Ramos (cell line): ENCODE results near the gene DUSP6.

ENCODE experiments used
- in situ Hi-C: fragments of 300-500 bp; cut with MboI; formaldehyde crosslinking; loops from one replicate; pipeline ENCODE4 v1.14.3; 2022; ENCODE audit warnings: low sequenced_read_pairs; ENCODE audit not compliant: unreplicated experiment

DUSP6 gene

GRCh38 chr12:89306827-89307473, 45.4 kb downstream of the DUSP6 start:
- in situ Hi-C loops, result no loop called here

GRCh38 chr12:89305373-89305772, 46.9 kb downstream of the DUSP6 start:
- in situ Hi-C loops, result no loop called here

- in situ Hi-C loops, result no loop called here
These were observed 52.4 kb downstream of the DUSP6 start for GRCh38 chr12:89299931-89300330.

GRCh38 chr12:89299417-89299816, 52.9 kb downstream of the DUSP6 start:
- in situ Hi-C loops, result no loop called here
